A549 (cell line): ENCODE measurements around the gene ANTXR1.

Experiments
- ESRRA ChIP-seq: fragments of 150-350 bp; IDR thresholded peaks from 2 replicates; pipeline ENCODE4 v1.6.1; 2014; ENCODE audit warnings: mild to moderate bottlenecking, low read length, borderline replicate concordance
- HOXB5 ChIP-seq: fragments of 250-450 bp; sonication (Bioruptor Pico); IDR thresholded peaks from 2 replicates; pipeline ENCODE4 v1.5.0; 2020; ENCODE audit warnings: mild to moderate bottlenecking, moderate library complexity
- NFE2L2 ChIP-seq: fragments of 150-350 bp; conservative IDR thresholded peaks from 2 replicates; pipeline ENCODE4 v1.6.1; 2014; ENCODE audit warnings: low read length
- NPAS2 ChIP-seq: fragments of 250-450 bp; sonication (Bioruptor Pico); IDR thresholded peaks from 2 replicates; pipeline ENCODE4 v1.8.0; 2022; ENCODE audit warnings: mild to moderate bottlenecking, moderate library complexity, borderline replicate concordance
- RCOR1 ChIP-seq: fragments of 150-350 bp; IDR thresholded peaks from 2 replicates; pipeline ENCODE4 v1.6.1; 2014; ENCODE audit warnings: antibody characterized with exemption, low read length, low read depth
- ZC3H11A ChIP-seq: fragments of 450-650 bp; IDR thresholded peaks from 2 replicates; pipeline ENCODE4 v1.6.1; 2014; ENCODE audit warnings: antibody characterized with exemption, mild to moderate bottlenecking
- TF ChIP-seq, protein P1 (sequence below): fragments of 250-450 bp; sonication (Bioruptor Pico); IDR thresholded peaks from 2 replicates; pipeline ENCODE4 v1.5.0; 2021; ENCODE audit warnings: mild to moderate bottlenecking, moderate library complexity, borderline replicate concordance
- TF ChIP-seq, protein P2 (sequence below): fragments of >200 bp; sonication (Bioruptor Twin); formaldehyde crosslinking; IDR thresholded peaks from 3 replicates; pipeline ENCODE4 v1.5.1; 2016
- TF ChIP-seq, protein P3 (sequence below): fragments of >200 bp; sonication (Bioruptor Twin); formaldehyde crosslinking; IDR thresholded peaks from 3 replicates; pipeline ENCODE4 v1.6.1; 2016

DNA sequence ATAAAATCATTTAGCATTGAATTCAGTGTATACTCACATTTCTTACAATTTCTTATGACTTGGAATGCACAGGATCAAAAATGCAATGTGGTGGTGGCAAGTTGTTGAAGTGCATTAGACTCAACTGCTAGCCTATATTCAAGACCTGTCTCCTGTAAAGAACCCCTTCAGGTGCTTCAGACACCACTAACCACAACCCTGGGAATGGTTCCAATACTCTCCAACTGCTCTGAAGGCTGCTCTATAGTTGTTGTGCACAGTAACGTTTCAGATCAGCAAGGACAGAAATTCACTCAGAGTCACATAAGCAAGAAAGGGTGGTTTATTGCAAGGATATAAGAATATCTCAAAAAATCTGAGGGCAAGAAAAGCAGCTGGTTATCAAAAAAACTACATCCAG lies 32.0 kb upstream of the ANTXR1 start:
- TF ChIP-seq HOXB5 (CRISPR knock-in tag) (no peak), NFE2L2 (no peak), ESRRA (no peak), RCOR1 (no peak), ZC3H11A (no peak), NPAS2 (CRISPR knock-in tag) (no peak)
- TF ChIP-seq, protein P1, sequence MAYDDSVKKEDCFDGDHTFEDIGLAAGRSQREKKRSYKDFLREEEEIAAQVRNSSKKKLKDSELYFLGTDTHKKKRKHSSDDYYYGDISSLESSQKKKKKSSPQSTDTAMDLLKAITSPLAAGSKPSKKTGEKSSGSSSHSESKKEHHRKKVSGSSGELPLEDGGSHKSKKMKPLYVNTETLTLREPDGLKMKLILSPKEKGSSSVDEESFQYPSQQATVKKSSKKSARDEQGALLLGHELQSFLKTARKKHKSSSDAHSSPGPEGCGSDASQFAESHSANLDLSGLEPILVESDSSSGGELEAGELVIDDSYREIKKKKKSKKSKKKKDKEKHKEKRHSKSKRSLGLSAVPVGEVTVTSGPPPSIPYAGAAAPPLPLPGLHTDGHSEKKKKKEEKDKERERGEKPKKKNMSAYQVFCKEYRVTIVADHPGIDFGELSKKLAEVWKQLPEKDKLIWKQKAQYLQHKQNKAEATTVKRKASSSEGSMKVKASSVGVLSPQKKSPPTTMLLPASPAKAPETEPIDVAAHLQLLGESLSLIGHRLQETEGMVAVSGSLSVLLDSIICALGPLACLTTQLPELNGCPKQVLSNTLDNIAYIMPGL (CRISPR knock-in tag) = no peak
- TF ChIP-seq, protein P2, sequence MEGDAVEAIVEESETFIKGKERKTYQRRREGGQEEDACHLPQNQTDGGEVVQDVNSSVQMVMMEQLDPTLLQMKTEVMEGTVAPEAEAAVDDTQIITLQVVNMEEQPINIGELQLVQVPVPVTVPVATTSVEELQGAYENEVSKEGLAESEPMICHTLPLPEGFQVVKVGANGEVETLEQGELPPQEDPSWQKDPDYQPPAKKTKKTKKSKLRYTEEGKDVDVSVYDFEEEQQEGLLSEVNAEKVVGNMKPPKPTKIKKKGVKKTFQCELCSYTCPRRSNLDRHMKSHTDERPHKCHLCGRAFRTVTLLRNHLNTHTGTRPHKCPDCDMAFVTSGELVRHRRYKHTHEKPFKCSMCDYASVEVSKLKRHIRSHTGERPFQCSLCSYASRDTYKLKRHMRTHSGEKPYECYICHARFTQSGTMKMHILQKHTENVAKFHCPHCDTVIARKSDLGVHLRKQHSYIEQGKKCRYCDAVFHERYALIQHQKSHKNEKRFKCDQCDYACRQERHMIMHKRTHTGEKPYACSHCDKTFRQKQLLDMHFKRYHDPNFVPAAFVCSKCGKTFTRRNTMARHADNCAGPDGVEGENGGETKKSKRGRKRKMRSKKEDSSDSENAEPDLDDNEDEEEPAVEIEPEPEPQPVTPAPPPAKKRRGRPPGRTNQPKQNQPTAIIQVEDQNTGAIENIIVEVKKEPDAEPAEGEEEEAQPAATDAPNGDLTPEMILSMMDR = no peak
- TF ChIP-seq, protein P3, sequence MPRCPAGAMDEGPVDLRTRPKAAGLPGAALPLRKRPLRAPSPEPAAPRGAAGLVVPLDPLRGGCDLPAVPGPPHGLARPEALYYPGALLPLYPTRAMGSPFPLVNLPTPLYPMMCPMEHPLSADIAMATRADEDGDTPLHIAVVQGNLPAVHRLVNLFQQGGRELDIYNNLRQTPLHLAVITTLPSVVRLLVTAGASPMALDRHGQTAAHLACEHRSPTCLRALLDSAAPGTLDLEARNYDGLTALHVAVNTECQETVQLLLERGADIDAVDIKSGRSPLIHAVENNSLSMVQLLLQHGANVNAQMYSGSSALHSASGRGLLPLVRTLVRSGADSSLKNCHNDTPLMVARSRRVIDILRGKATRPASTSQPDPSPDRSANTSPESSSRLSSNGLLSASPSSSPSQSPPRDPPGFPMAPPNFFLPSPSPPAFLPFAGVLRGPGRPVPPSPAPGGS = no peak
